Stimulated activated naive B cell treated with anti-CD40 and anti-IgM and Interleukin-4, amounts not matched to agents 10 μg/mL and 1 μg/mL and 100 μg/mL, for 72 hours (primary cell): ENCODE data around the gene PARD3.
"Not testable (repeated sequence)": the region's sequence is repeated elsewhere in the genome, so short reads cannot be mapped to it uniquely, and the experiment has no call there.

Source experiments
- ATAC-seq, 2 donors: fragments of 150-1000 bp; cut with Tn5 transposase; replicated peaks; 2 replicates each; pipeline ENCODE4 v1.10.0; 2021; ENCODE audit warnings: moderate library complexity in 1 of 2
- DNase-seq: peaks from one replicate; pipeline ENCODE4 v3.0.0; 2021
- H3K27ac Mint-ChIP-seq: one replicate; pipeline ENCODE4 v1.8.0; 2022; ENCODE audit warnings: mild to moderate bottlenecking, mixed read lengths
- H3K27me3 Mint-ChIP-seq, 2 donors: one replicate each; pipeline ENCODE4 v1.8.0; 2022; ENCODE audit warnings: mixed read lengths in 2 of 2
- H3K36me3 Mint-ChIP-seq, 2 donors: one replicate each; pipeline ENCODE4 v1.8.0; 2022; ENCODE audit warnings: mixed read lengths in 2 of 2, mild to moderate bottlenecking in 1 of 2
- H3K4me1 Mint-ChIP-seq, 2 donors: one replicate each; pipeline ENCODE4 v1.8.0; 2022; ENCODE audit warnings: mixed read lengths in 2 of 2, mild to moderate bottlenecking in 1 of 2
- H3K4me3 Mint-ChIP-seq, 2 donors: one replicate each; pipeline ENCODE4 v1.8.0; 2022; ENCODE audit warnings: mild to moderate bottlenecking in 2 of 2, mixed read lengths in 2 of 2, moderate library complexity in 1 of 2
- H3K9me3 Mint-ChIP-seq, 2 donors: one replicate each; pipeline ENCODE4 v1.8.0; 2022; ENCODE audit warnings: mixed read lengths in 2 of 2, mild to moderate bottlenecking in 1 of 2

The PARD3 gene

DNA sequence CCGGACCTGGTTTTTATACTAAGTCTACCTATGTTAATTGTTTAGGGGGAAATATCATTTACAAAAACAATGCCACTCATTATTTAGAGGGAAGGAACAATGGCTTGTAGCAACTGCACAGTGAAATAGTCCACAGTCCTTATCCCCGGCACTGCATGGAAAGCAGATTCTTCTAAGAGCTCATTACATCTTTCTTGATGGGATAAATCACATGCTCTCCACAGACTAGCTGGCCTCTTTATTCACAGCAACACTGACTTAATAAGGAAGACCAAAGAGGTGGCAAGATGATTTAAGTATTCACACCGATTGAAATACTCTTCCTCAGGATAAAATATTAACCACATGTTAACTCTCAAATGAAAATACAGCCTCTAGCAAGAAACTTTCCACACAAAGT is 349.4 kb downstream of the PARD3 start:
- H3K4me3 Mint-ChIP-seq = no peak overlapping the region
- no peak for DNase-seq
- no peak overlapping the region for H3K27ac Mint-ChIP-seq
- no peaks in the 10 kb centered on the region for H3K4me1 Mint-ChIP-seq
- no peak for ATAC-seq
- no peaks in the 10 kb centered on the region for H3K27me3 Mint-ChIP-seq
- H3K36me3 Mint-ChIP-seq = no peaks in the 10 kb centered on the region
- peaks cover 0 to 3% of the 10 kb centered on the region in 2 donors for H3K9me3 Mint-ChIP-seq

DNA sequence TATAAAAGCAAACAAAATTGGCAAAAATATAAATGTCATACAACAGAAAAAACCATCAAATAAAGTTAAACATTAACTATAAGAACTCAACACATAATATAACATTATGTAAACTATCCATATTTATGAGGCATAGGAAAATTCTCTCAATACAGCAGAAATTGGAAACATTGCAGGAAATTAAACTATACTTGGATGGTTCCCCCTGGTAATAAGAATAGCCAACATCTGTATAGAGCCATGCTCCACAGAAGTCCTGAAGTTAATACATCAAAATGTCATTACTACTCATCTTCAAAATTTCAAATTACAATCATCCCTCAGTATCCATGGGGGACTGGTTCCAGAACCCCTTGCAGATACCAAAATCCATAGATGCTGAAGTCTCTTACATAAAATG is 350.5 kb downstream of the PARD3 start:
- no peak overlapping the region for H3K4me3 Mint-ChIP-seq
- ATAC-seq = no peak
- H3K36me3 Mint-ChIP-seq = no peaks in the 10 kb centered on the region
- peaks cover 0 to 3% of the 10 kb centered on the region in 2 donors for H3K9me3 Mint-ChIP-seq
- no peak overlapping the region for H3K27ac Mint-ChIP-seq
- no peaks in the 10 kb centered on the region for H3K27me3 Mint-ChIP-seq
- H3K4me1 Mint-ChIP-seq = no peaks in the 10 kb centered on the region
- DNase-seq = no peak

DNA sequence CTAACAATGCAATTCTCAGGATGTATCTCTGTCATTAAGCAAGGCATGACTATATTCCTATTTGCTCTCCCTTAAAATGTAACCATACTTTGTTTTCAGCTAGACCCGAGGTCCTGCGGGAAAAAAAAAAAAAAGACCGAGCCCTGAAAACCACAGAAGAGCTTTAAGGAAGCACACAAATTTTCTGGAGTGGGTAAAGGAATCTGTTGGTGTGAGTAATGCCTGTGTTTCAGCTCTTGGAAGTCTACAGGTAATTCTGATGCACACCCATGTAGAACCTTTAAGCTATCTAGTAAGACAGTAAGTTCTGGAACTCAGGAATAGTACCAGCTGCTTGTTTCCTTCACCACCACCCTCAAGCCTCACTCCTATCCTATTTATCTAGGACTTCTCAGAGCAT is 351.1 kb downstream of the PARD3 start:
- no peak overlapping the region for H3K4me3 Mint-ChIP-seq
- H3K4me1 Mint-ChIP-seq = no peaks in the 10 kb centered on the region
- ATAC-seq (no peak), DNase-seq (no peak)
- H3K9me3 Mint-ChIP-seq = peaks cover 0 to 3% of the 10 kb centered on the region in 2 donors
- no peaks in the 10 kb centered on the region for H3K36me3 Mint-ChIP-seq
- H3K27ac Mint-ChIP-seq = no peak overlapping the region
- no peaks in the 10 kb centered on the region for H3K27me3 Mint-ChIP-seq

DNA sequence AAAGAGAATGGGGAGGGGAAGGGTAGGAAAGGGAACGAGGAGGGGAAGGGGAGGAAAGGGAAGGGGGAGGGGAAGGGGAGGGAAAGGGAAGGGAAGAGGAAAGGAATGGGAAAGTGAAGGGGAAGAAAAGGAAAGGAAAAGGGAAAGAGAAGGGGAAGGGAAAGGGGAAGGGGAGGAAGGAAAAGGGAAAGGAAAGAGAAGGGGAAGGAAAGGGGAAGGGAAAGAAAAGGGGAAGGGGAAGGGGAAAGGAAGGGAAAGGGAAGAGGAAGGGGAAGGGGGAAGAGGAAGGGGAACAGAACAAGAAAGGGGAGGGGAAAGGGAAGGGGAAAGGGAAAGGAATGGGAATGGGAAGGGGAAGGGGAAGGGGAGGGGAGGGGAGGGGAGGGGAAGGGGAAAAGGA is 352.1 kb downstream of the PARD3 start:
- Mint-ChIP-seq H3K4me3 (no peak overlapping the region), H3K27ac (no peak overlapping the region), H3K9me3 (peaks cover 0 to 3% of the 10 kb centered on the region in 2 donors), H3K36me3 (no peaks in the 10 kb centered on the region), H3K4me1 (no peaks in the 10 kb centered on the region), H3K27me3 (no peaks in the 10 kb centered on the region)
- no peak for DNase-seq
- no peak for ATAC-seq

DNA sequence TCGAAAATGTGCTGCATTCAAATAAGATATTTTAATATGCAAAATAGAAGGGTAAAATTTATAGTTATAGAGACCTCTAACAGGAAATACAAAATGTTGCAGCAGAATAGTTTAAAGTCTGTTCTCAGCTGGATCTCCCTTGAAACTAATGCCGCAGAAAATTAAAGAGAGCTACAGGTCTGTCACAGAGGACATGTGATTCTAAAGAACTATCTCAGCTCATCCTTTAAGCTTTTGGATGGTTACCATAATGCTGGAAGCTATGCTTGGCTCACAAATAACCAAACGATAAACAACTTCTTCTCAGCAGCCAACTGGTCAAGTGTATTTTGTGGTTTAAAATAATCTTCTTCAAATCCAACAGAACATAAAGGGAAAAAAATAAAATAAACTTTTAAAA is 353.0 kb downstream of the PARD3 start:
- H3K4me1 Mint-ChIP-seq = no peaks in the 10 kb centered on the region
- H3K36me3 Mint-ChIP-seq = no peaks in the 10 kb centered on the region
- no peak overlapping the region for H3K27ac Mint-ChIP-seq
- ATAC-seq = no peak
- DNase-seq = no peak
- no peak overlapping the region for H3K4me3 Mint-ChIP-seq
- no peaks in the 10 kb centered on the region for H3K27me3 Mint-ChIP-seq
- H3K9me3 Mint-ChIP-seq = peaks cover 0 to 3% of the 10 kb centered on the region in 2 donors

DNA sequence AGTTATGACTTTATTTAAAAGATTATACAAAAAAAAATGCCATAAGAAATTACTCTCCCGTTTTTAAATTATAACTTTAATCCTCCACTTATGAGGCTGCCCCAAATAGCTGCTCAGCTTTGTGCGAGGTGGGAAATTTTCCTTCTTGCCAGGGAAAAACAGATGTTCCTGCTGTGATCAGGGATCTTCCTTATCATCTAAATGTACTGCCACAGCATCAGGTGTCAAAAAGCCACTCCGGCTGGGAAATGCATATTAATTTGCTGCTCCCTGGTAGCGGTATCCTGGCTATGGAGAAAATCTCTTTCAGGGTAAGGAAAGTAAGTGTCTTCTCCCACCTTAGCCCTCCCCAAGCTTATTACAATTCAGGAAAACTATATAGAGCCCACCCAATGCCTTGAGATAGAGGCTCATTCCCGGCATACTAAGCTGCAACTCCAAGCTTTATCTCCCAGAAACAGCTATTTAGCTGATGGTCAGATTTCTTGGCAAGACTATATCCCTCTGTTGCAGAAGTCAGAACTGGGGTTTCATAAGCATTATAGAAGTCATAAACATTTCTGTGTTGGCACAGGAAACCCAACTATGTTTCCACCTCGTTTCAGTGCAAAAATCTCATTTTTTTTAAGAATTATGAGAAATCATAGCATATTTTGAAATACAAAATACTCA is 360.4 kb downstream of the PARD3 start:
- H3K4me3 Mint-ChIP-seq = no peak overlapping the region
- H3K9me3 Mint-ChIP-seq = no peaks in the 10 kb centered on the region
- H3K36me3 Mint-ChIP-seq = no peaks in the 10 kb centered on the region
- H3K4me1 Mint-ChIP-seq = no peaks in the 10 kb centered on the region
- ATAC-seq (no peak), DNase-seq (no peak)
- no peak overlapping the region for H3K27ac Mint-ChIP-seq
- no peaks in the 10 kb centered on the region for H3K27me3 Mint-ChIP-seq

DNA sequence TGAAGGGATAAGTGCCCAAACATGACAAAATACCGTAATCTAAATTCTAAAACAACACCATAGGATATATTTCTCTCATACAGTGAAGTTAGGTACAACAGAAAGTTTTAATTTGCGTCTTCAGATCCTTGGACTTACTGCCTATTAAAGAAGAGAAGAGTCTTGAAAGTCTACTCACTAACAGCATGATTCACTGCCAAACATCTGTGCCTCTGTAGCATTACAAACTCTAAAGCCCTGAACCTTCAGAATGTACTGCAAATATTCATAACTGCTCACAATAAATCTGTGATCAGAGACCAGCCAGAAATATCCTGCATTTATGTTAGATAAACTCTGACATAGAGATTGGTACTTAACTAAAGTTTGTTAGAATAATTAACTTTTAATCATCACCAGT is 365.3 kb downstream of the PARD3 start:
- DNase-seq (no peak), ATAC-seq (no peak)
- Mint-ChIP-seq H3K4me3 (no peak overlapping the region), H3K4me1 (no peaks in the 10 kb centered on the region), H3K27ac (no peak overlapping the region), H3K36me3 (no peaks in the 10 kb centered on the region), H3K27me3 (no peaks in the 10 kb centered on the region), H3K9me3 (no peaks in the 10 kb centered on the region)

DNA sequence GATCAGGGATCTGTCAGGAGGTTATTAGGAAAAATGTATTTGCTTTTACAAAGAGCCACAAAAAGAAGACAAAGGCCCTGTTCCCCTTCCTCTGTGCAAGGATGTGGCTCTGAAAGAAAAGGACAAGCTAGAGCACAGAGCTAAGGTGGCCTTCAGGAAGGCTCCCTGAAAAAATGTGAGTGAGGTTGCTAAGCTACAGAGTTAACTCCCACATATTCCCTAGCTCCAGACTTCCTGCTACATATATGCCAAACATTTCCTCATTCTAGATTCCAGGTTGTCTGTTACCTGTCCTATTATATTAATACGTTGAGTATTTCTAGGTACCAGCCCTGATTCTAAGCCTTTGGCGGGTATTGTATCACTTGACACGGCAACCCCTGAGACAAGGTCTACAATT is 369.0 kb downstream of the PARD3 start:
- H3K27ac Mint-ChIP-seq = no peak overlapping the region
- peaks cover 0 to 2% of the 10 kb centered on the region in 2 donors for H3K9me3 Mint-ChIP-seq
- no peaks in the 10 kb centered on the region for H3K27me3 Mint-ChIP-seq
- H3K36me3 Mint-ChIP-seq = no peaks in the 10 kb centered on the region
- H3K4me1 Mint-ChIP-seq = no peaks in the 10 kb centered on the region
- DNase-seq (no peak), ATAC-seq (no peak)
- no peak overlapping the region for H3K4me3 Mint-ChIP-seq

DNA sequence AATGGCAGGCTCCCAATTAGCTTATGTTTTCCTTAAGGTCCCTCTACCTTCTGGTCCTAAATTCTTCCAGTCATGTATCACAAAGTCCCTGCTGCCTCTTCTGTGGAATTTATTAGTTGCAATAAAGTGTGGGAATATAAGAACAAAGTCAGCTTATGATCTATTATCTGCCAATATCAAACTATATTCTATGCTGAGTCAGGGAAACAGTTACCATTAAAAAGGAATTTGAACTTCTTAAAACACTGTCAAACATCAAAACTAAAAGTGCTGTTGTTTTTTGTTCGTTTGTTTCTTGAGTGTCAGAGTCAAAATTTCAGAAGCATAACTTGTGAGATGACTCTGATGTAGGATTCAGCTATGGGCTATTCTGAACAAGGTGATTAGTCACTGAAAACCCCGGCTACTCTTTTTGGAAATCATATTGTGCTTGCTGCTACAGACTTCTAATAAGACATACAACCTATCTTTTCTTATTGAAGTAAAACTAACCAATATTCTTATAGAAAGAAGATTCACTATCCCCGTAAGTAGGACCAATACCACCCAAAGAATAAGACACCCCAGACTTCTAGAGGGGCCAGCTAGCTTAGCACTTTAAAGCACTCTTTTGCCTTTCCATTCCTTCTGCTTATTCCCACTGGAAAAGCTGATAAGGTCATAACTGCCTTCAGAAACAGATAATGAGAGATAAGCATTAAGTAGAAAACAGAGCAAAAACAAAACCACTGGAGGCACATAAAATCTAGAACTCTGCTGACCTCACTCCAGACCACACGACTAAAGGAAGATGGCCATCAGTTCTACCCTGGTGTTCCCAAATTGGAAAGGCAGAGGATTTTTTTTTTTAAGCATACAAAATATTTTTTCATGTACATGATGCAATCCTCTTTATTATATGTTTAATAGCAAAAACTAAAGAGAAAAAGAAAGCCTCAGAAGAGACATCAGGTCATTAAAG is 370.6 kb downstream of the PARD3 start:
- Mint-ChIP-seq H3K4me1 (no peaks in the 10 kb centered on the region), H3K27ac (no peak overlapping the region), H3K4me3 (no peak overlapping the region), H3K36me3 (no peaks in the 10 kb centered on the region), H3K9me3 (peaks cover 0 to 2% of the 10 kb centered on the region in 2 donors), H3K27me3 (no peaks in the 10 kb centered on the region)
- no peak for DNase-seq
- ATAC-seq = no peak

DNA sequence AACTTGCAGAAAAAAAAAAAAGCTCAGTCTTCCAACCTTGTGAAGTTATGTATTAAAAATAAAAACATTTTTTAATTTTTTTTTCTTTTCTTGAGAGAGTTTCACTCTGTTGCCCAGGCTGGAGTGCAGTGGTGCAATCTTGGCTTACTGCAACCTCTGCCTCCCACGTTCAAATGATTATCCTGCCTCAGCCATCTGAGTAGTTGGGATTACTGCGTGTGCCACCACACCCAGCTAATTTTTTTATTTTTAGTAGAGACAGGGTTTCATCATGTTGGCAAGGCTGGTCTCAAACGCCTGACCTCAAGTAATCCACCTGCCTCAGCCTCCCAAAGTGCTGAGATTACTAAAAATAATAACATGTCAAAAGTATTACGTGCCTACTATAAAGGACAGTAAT is 375.7 kb downstream of the PARD3 start:
- H3K27ac Mint-ChIP-seq, H3K4me1 Mint-ChIP-seq, H3K27me3 Mint-ChIP-seq, ATAC-seq, H3K4me3 Mint-ChIP-seq, H3K9me3 Mint-ChIP-seq, DNase-seq, H3K36me3 Mint-ChIP-seq: not testable (repeated sequence)

DNA sequence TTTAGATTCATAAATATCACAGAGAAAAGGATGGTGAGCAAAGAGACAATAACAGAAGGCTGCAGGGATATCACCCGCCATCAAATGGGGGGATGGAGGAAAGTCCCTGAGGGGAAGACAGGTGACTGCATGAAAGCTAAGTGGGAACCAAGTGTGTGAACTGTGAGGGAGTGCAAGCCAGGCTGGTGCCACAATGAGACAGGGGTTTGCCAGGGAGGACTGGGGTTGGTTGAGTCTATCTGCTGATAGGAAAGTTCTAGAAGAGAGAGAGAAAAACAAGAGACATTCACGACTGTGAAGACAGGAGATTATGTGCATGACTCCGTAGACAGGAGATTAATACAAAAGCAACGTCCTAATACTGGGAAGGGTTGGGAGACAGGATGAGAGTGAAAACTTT is 376.4 kb downstream of the PARD3 start:
- ATAC-seq (no peak), DNase-seq (no peak)
- Mint-ChIP-seq H3K9me3 (peaks cover 0 to 2% of the 10 kb centered on the region in 2 donors), H3K4me3 (no peak overlapping the region), H3K36me3 (no peaks in the 10 kb centered on the region), H3K27ac (no peak overlapping the region), H3K4me1 (no peaks in the 10 kb centered on the region), H3K27me3 (no peaks in the 10 kb centered on the region)

DNA sequence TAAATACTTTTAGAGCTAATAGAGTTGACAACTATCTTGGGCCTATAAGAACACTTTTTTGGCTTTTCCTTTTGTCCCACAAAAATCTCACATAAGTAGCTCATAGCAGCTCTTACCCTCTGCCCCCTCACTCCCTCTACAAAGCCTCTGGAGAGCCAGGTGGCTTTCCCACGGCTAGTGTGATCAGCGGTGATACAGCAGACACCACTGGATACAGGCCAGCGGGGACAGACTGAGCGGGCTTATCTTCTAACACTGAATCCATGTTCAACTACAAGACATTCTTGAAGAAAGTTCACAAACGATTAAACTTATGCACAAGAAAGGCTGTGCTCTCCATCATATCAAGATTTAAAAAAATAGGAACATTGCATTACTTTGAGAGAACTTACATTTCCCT is 377.2 kb downstream of the PARD3 start:
- H3K9me3 Mint-ChIP-seq = no peaks in the 10 kb centered on the region

DNA sequence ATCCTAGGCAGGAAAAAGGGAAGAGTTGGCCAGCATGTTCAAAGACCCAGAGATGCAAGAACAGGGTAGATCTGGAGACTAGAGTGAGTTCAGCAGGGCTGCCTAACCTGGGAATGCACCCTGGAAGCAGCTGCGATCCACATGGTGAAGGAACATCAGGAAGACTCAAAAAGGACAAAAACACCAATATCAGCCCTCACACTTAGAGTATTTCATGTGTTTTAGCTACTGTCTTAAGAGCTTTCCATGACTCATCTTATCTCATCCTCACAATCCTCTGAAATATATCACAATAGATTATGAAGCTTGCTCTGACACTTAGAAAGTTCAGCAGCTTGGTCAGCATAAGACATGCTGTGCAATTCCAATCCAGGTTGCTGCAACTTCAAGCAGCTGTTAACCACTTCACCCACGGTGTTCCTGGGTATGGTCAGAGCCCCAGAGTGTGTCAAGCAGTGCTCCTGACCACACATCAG is 380.9 kb downstream of the PARD3 start:
- Mint-ChIP-seq H3K36me3 (no peaks in the 10 kb centered on the region), H3K27me3 (no peaks in the 10 kb centered on the region), H3K4me1 (no peaks in the 10 kb centered on the region), H3K9me3 (no peaks in the 10 kb centered on the region), H3K27ac (no peak overlapping the region), H3K4me3 (no peak overlapping the region)
- ATAC-seq = peak in 1 of 2 donors; percentile 5
- DNase-seq = no peak

More for the DNA sequence above, 377.2 kb downstream of the PARD3 start:
- no peak overlapping the region for H3K27ac Mint-ChIP-seq
- no peaks in the 10 kb centered on the region for H3K4me1 Mint-ChIP-seq
- DNase-seq (no peak), ATAC-seq (no peak)
- no peaks in the 10 kb centered on the region for H3K27me3 Mint-ChIP-seq
- H3K36me3 Mint-ChIP-seq = no peaks in the 10 kb centered on the region
- no peak overlapping the region for H3K4me3 Mint-ChIP-seq

DNA sequence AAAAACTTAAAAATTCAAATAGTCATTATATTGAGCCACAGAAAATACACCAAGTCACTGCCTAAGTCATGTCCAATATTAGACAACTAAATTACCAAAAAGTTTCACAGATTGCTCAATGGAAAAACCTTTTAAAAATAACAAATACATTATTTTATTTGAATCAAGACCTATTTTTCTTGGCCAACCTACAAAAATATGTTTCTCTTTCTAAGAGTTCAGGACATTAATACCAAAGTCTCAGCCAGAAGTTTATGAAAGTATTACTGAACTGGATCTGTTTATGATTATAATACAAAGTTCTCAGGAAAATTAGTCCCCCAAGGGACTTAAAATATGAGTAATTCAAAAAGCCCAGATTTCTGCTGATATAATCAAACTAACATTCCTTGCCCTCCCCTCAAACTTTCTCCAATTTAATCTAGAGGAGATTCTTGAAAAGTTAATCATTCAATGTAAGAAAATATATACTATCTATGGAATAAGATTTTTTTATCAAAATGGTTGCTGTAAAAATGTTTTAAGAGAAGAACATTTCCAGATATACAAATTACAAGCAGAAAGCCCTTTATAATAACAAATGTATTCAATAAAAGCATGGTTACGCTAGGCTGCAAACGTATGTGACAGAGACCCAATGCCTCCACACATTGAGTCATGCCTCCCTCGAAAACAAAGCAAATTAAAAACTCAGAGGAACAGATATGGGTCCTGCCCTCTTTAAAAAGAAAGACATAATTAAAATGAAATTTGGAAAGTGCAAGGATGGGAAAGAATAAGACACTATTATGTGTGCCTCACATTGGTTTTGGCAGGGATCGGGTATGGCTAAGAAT is 381.6 kb downstream of the PARD3 start:
- H3K27ac Mint-ChIP-seq = no peak overlapping the region

More for the DNA sequence above, 381.6 kb downstream of the PARD3 start:
- DNase-seq (no peak), ATAC-seq (no peak)
- H3K9me3 Mint-ChIP-seq = no peaks in the 10 kb centered on the region
- no peaks in the 10 kb centered on the region for H3K4me1 Mint-ChIP-seq
- H3K4me3 Mint-ChIP-seq = no peak overlapping the region
- H3K36me3 Mint-ChIP-seq = no peaks in the 10 kb centered on the region
- no peaks in the 10 kb centered on the region for H3K27me3 Mint-ChIP-seq
